HepG2 (cell line): ENCODE measurements around the gene CCDC34. TPM values are rescaled to one million over a fixed set of nuclear protein-coding genes. Genes with fewer than 3 reads are reported as not detected.

Experiments used
- CCDC6 ChIP-seq: sonication (generic); formaldehyde crosslinking; IDR thresholded peaks from 2 replicates; pipeline ENCODE4 v1.8.1; 2022; ENCODE audit warnings: mild to moderate bottlenecking, missing genetic modification reagents, moderate library complexity
- ELF3 ChIP-seq: IDR thresholded peaks from 2 replicates; pipeline ENCODE4 v1.6.1; 2016; ENCODE audit warnings: missing genetic modification reagents, missing compliant biosample characterization
- IKZF4 ChIP-seq: sonication (generic); formaldehyde crosslinking; IDR thresholded peaks from 2 replicates; pipeline ENCODE4 v1.5.1; 2020; ENCODE audit warnings: borderline replicate concordance, mild to moderate bottlenecking, low read depth, missing genetic modification reagents; ENCODE audit errors: not compliant biosample characterization
- JUNB ChIP-seq: sonication (generic); formaldehyde crosslinking; IDR thresholded peaks from 2 replicates; pipeline ENCODE4 v1.8.0; 2022; ENCODE audit warnings: missing genetic modification reagents, mild to moderate bottlenecking, borderline replicate concordance
- NFIC ChIP-seq: IDR thresholded peaks from 2 replicates; pipeline ENCODE4 v1.6.1; 2012; ENCODE audit warnings: mild to moderate bottlenecking, low read length, inconsistent platforms
- SP1 ChIP-seq, 2 experiments: fragments of 450-650 bp in 1 of 2; sonication (generic) in 1 of 2; formaldehyde crosslinking in 1 of 2; IDR thresholded peaks; 2 replicates each; pipeline versions ENCODE4 v1.4.0 to v1.6.1; 2016 to 2020; ENCODE audit warnings: missing genetic modification reagents in 1 of 2
- SUZ12 ChIP-seq: fragments of 150-350 bp; IDR thresholded peaks from 2 replicates; pipeline ENCODE4 v1.6.1; 2014; ENCODE audit warnings: low read depth, low read length
- TAF15 ChIP-seq: fragments of 200-400 bp; formaldehyde crosslinking; IDR thresholded peaks from one replicate; pipeline ENCODE4 v1.6.1; 2018; ENCODE audit warnings: mild to moderate bottlenecking, low read depth, low read length; ENCODE audit not compliant: poor library complexity, severe bottlenecking
- TOE1 ChIP-seq: sonication (generic); formaldehyde crosslinking; IDR thresholded peaks from 2 replicates; pipeline ENCODE4 v1.4.0; 2020; ENCODE audit warnings: mild to moderate bottlenecking, missing genetic modification reagents
- TRAFD1 ChIP-seq: sonication (generic); formaldehyde crosslinking; IDR thresholded peaks from 2 replicates; pipeline ENCODE4 v1.5.1; 2020; ENCODE audit warnings: missing genetic modification reagents, mild to moderate bottlenecking, borderline replicate concordance
- ZNF160 ChIP-seq: sonication (generic); formaldehyde crosslinking; IDR thresholded peaks from 2 replicates; pipeline ENCODE4 v1.8.0; 2022; ENCODE audit warnings: mild to moderate bottlenecking, inconsistent platforms, missing genetic modification reagents
- ZNF496 ChIP-seq: sonication (generic); formaldehyde crosslinking; IDR thresholded peaks from 2 replicates; pipeline ENCODE4 v1.8.1; 2023; ENCODE audit warnings: mild to moderate bottlenecking, moderate library complexity, missing genetic modification reagents; ENCODE audit not compliant: insufficient replicate concordance
- ZNF546 ChIP-seq: sonication (generic); formaldehyde crosslinking; conservative IDR thresholded peaks from 2 replicates; pipeline ENCODE4 v1.8.1; 2023; ENCODE audit warnings: mild to moderate bottlenecking, missing genetic modification reagents
- ZNF614 ChIP-seq: IDR thresholded peaks from 2 replicates; pipeline ENCODE4 v1.6.1; 2018; ENCODE audit warnings: missing biosample characterization, missing genetic modification reagents, inconsistent platforms, borderline replicate concordance
- ZNF724P ChIP-seq: sonication (generic); formaldehyde crosslinking; IDR thresholded peaks from 2 replicates; pipeline ENCODE4 v1.8.0; 2022; ENCODE audit warnings: missing genetic modification reagents, borderline replicate concordance
- ZNF772 ChIP-seq: sonication (generic); formaldehyde crosslinking; IDR thresholded peaks from 2 replicates; pipeline ENCODE4 v1.5.0; 2020; ENCODE audit warnings: mild to moderate bottlenecking, missing genetic modification reagents
- ZZZ3 ChIP-seq: sonication (generic); formaldehyde crosslinking; IDR thresholded peaks from 2 replicates; pipeline ENCODE4 v1.4.0; 2020; ENCODE audit warnings: missing genetic modification reagents, mild to moderate bottlenecking, borderline replicate concordance
- polyA plus RNA-seq, 8 experiments: library from polyadenylated mRNA; depleted of rRNA in 3 of 8; stranded (reverse) in 7 of 8; unstranded in 1 of 8; fragments of >200 nt; fragmentation: Illumina TruSeq in 4 of 8; extraction: Trizol in 4 of 8; gene quantifications; 2 replicates each; pipeline versions ENCODE4 v1.2.1 to v1.2.3, GENCODE V29; 2011 to 2016; ENCODE audit warnings: low read depth in 4 of 8, missing spikeins in 1 of 8, mixed read lengths in 1 of 8; ENCODE audit not compliant: insufficient read depth in 1 of 8
- total RNA-seq, 5 experiments: library from RNA; depleted of rRNA; stranded (reverse); fragments of >200 nt; fragmentation: Illumina TruSeq; extraction: Trizol; gene quantifications; 2 replicates each; pipeline ENCODE4 v1.2.3, GENCODE V29; 2016; ENCODE audit warnings: low read depth in 1 of 5
- TF ChIP-seq, protein P1 (sequence below): sonication (generic); formaldehyde crosslinking; IDR thresholded peaks from 2 replicates; pipeline ENCODE4 v1.4.0; 2020; ENCODE audit warnings: missing genetic modification reagents

Gene CCDC34
- total and polyA plus RNA-seq, 2 of the 13 experiments (the other 11 are each of a cell fraction or from before 2014, with no cell fraction given), result 7.6 to 34.3 TPM

DNA sequence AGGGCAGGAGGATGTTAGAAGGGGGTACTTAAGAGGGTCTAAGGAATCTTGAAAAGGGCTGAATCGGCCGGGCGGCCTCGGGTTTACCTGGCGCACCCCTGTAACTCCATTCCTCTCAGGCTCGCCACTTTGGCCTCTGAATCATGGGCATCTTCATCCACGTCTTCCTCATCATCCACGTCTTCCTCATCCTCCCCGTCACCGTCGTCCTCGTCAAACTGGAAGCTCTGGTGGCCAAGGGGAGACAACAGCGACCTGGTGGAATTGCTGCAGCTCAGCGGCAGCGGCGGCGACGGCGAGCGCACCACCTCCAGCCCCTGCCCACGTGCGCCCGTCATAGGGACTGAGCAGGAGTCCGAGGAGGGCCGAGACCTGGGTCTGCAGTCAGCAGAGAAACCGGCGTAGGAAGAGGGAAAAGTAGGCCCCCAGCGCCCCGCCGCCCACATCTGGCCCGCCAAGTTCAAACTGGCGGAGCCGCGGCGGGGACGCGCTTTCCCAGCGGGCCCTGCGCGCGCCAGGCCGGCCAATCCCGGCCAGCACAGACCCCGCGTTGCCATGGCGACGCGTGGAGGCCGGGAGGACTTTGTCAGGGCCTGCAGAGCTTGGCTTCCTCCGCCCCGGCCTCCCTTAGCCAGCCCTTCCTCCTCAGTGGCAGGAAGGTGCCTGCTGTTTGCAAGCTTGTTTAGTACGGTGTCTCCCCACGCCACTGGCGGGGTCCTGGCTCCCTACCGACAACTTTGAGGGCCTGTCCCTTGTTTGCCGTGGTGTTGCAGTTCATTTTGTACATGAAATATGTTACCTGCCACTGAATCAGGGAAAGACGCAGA lies at the start of gene CCDC34 (continued):
- TF ChIP-seq TRAFD1, result no peak
- TF ChIP-seq ZNF160, result peak; percentile 90
- TF ChIP-seq IKZF4 (CRISPR knock-in tag), result no peak
- 0 out of 2 replicates have a peak, but pooled peaks have one; percentile 54 for TF ChIP-seq ELF3
- peak; percentile 87; the same call in 1 of the 2 replicates for TF ChIP-seq ZNF724P (CRISPR knock-in tag)
- TF ChIP-seq SUZ12, result peak; percentile 49; the same call in 1 of the 2 replicates
- TF ChIP-seq TOE1, result peak; percentile 53; the same call in 1 of the 2 replicates
- TF ChIP-seq CCDC6 (CRISPR knock-in tag), result peak; percentile 91; the same call in 1 of the 2 replicates
- TF ChIP-seq, protein P1, sequence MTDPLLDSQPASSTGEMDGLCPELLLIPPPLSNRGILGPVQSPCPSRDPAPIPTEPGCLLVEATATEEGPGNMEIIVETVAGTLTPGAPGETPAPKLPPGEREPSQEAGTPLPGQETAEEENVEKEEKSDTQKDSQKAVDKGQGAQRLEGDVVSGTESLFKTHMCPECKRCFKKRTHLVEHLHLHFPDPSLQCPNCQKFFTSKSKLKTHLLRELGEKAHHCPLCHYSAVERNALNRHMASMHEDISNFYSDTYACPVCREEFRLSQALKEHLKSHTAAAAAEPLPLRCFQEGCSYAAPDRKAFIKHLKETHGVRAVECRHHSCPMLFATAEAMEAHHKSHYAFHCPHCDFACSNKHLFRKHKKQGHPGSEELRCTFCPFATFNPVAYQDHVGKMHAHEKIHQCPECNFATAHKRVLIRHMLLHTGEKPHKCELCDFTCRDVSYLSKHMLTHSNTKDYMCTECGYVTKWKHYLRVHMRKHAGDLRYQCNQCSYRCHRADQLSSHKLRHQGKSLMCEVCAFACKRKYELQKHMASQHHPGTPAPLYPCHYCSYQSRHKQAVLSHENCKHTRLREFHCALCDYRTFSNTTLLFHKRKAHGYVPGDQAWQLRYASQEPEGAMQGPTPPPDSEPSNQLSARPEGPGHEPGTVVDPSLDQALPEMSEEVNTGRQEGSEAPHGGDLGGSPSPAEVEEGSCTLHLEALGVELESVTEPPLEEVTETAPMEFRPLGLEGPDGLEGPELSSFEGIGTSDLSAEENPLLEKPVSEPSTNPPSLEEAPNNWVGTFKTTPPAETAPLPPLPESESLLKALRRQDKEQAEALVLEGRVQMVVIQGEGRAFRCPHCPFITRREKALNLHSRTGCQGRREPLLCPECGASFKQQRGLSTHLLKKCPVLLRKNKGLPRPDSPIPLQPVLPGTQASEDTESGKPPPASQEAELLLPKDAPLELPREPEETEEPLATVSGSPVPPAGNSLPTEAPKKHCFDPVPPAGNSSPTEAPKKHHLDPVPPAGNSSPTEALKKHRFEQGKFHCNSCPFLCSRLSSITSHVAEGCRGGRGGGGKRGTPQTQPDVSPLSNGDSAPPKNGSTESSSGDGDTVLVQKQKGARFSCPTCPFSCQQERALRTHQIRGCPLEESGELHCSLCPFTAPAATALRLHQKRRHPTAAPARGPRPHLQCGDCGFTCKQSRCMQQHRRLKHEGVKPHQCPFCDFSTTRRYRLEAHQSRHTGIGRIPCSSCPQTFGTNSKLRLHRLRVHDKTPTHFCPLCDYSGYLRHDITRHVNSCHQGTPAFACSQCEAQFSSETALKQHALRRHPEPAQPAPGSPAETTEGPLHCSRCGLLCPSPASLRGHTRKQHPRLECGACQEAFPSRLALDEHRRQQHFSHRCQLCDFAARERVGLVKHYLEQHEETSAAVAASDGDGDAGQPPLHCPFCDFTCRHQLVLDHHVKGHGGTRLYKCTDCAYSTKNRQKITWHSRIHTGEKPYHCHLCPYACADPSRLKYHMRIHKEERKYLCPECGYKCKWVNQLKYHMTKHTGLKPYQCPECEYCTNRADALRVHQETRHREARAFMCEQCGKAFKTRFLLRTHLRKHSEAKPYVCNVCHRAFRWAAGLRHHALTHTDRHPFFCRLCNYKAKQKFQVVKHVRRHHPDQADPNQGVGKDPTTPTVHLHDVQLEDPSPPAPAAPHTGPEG, result peak; percentile 82; the same call in 1 of the 2 replicates
- TF ChIP-seq ZNF496 (CRISPR knock-in tag), result no peak
- TF ChIP-seq ZNF772 (CRISPR knock-in tag), result peak; percentile 82
- peak; percentile 79 for TF ChIP-seq TAF15
- TF ChIP-seq ZZZ3 (CRISPR knock-in tag), result no peak
- TF ChIP-seq ZNF614 (CRISPR knock-in tag), result peak; percentile 88
- peak; percentile 82; the same call in 1 of the 2 replicates for TF ChIP-seq ZNF546 (CRISPR knock-in tag)
- no peak for TF ChIP-seq SP1 (IDR thresholded peaks at IDR 0.05)
- TF ChIP-seq SP1 (CRISPR knock-in tag; IDR thresholded peaks at IDR 0.05), result peak; percentile 63
- TF ChIP-seq NFIC, result no peak
- TF ChIP-seq JUNB (CRISPR knock-in tag), result no peak
